KOPT-K1 (cell line): Measurements from ENCODE around the gene PRDM5.

ENCODE experiments used
- H3K27ac ChIP-seq: fragments of 200-600 bp; sonication (generic); 2 replicates; pipeline ENCODE4 v1.5.1; 2016; ENCODE audit warnings: antibody characterized with exemption, mild to moderate bottlenecking, low read depth, low read length; ENCODE audit not compliant: poor library complexity, severe bottlenecking
- H3K36me3 ChIP-seq: fragments of 200-600 bp; sonication (generic); 2 replicates; pipeline ENCODE4 v1.5.1; 2017; ENCODE audit warnings: antibody characterized with exemption, mild to moderate bottlenecking, low read length, moderate library complexity; ENCODE audit not compliant: insufficient read depth
- H3K9me3 ChIP-seq: fragments of 200-600 bp; sonication (generic); 2 replicates; pipeline ENCODE4 v1.5.1; 2017; ENCODE audit warnings: antibody characterized with exemption, low read length, mild to moderate bottlenecking; ENCODE audit not compliant: insufficient read depth, poor library complexity, severe bottlenecking

The PRDM5 gene

GRCh38 chr4:120921456-120922380 is 808 bp downstream of the PRDM5 start:
- H3K36me3 ChIP-seq: no peaks in the 10 kb centered on the region
- H3K27ac ChIP-seq: no peak overlapping the region
- H3K9me3 ChIP-seq: peaks cover 9% of the 10 kb centered on the region

GRCh38 chr4:120920666-120921065 is 1.9 kb downstream of the PRDM5 start:
- Histone ChIP-seq H3K9me3 (peaks cover 9% of the 10 kb centered on the region), H3K27ac (no peak overlapping the region)

GRCh38 chr4:120919358-120919757 is 3.2 kb downstream of the PRDM5 start:
- Histone ChIP-seq H3K9me3 (peaks cover 9% of the 10 kb centered on the region), H3K36me3 (no peaks in the 10 kb centered on the region), H3K27ac (no peak overlapping the region)

More at GRCh38 chr4:120920666-120921065, 1.9 kb downstream of the PRDM5 start:
- no peaks in the 10 kb centered on the region for H3K36me3 ChIP-seq

- peaks cover 9% of the 10 kb centered on the region for H3K9me3 ChIP-seq
- no peaks in the 10 kb centered on the region for H3K36me3 ChIP-seq
- H3K27ac ChIP-seq: no peak overlapping the region
These were observed 3.7 kb downstream of the PRDM5 start for GRCh38 chr4:120918788-120919187.

GRCh38 chr4:120918092-120918491 is 4.4 kb downstream of the PRDM5 start:
- H3K27ac ChIP-seq: no peak overlapping the region
- H3K9me3 ChIP-seq: peaks cover 6% of the 10 kb centered on the region
- H3K36me3 ChIP-seq: no peaks in the 10 kb centered on the region

GRCh38 chr4:120916937-120917336 is 5.6 kb downstream of the PRDM5 start:
- Histone ChIP-seq H3K36me3 (no peaks in the 10 kb centered on the region), H3K27ac (no peak overlapping the region), H3K9me3 (no peaks in the 10 kb centered on the region)

- Histone ChIP-seq H3K27ac (no peak overlapping the region), H3K36me3 (no peaks in the 10 kb centered on the region), H3K9me3 (no peaks in the 10 kb centered on the region)
These were observed 7.2 kb downstream of the PRDM5 start for GRCh38 chr4:120915336-120915735.

GRCh38 chr4:120903419-120903818 is 19.1 kb downstream of the PRDM5 start:
- no peak overlapping the region for H3K27ac ChIP-seq
- no peaks in the 10 kb centered on the region for H3K36me3 ChIP-seq
- H3K9me3 ChIP-seq: no peaks in the 10 kb centered on the region

GRCh38 chr4:120902925-120903324 is 19.6 kb downstream of the PRDM5 start:
- H3K36me3 ChIP-seq: no peaks in the 10 kb centered on the region

GRCh38 chr4:120901731-120902130 is 20.8 kb downstream of the PRDM5 start:
- Histone ChIP-seq H3K9me3 (no peaks in the 10 kb centered on the region), H3K36me3 (no peaks in the 10 kb centered on the region)

More at GRCh38 chr4:120902925-120903324, 19.6 kb downstream of the PRDM5 start:
- Histone ChIP-seq H3K27ac (no peak overlapping the region), H3K9me3 (no peaks in the 10 kb centered on the region)

GRCh38 chr4:120897981-120898719 is 24.4 kb downstream of the PRDM5 start:
- no peak overlapping the region for H3K27ac ChIP-seq
- H3K36me3 ChIP-seq: no peaks in the 10 kb centered on the region
- no peaks in the 10 kb centered on the region for H3K9me3 ChIP-seq

More at GRCh38 chr4:120901731-120902130, 20.8 kb downstream of the PRDM5 start:
- H3K27ac ChIP-seq: no peak overlapping the region

GRCh38 chr4:120895554-120895953 is 27.0 kb downstream of the PRDM5 start:
- no peaks in the 10 kb centered on the region for H3K9me3 ChIP-seq
- H3K27ac ChIP-seq: no peak overlapping the region
- no peaks in the 10 kb centered on the region for H3K36me3 ChIP-seq

GRCh38 chr4:120893314-120893713 is 29.2 kb downstream of the PRDM5 start:
- Histone ChIP-seq H3K9me3 (no peaks in the 10 kb centered on the region), H3K27ac (no peak overlapping the region), H3K36me3 (no peaks in the 10 kb centered on the region)

GRCh38 chr4:120886191-120886590 is 36.3 kb downstream of the PRDM5 start:
- no peaks in the 10 kb centered on the region for H3K36me3 ChIP-seq
- H3K9me3 ChIP-seq: no peaks in the 10 kb centered on the region
- H3K27ac ChIP-seq: no peak overlapping the region

- H3K27ac ChIP-seq: no peak overlapping the region
- no peaks in the 10 kb centered on the region for H3K9me3 ChIP-seq
- no peaks in the 10 kb centered on the region for H3K36me3 ChIP-seq
These were observed 40.7 kb downstream of the PRDM5 start for GRCh38 chr4:120881846-120882245.
